ENCODE results near the gene NSUN2.

DNA sequence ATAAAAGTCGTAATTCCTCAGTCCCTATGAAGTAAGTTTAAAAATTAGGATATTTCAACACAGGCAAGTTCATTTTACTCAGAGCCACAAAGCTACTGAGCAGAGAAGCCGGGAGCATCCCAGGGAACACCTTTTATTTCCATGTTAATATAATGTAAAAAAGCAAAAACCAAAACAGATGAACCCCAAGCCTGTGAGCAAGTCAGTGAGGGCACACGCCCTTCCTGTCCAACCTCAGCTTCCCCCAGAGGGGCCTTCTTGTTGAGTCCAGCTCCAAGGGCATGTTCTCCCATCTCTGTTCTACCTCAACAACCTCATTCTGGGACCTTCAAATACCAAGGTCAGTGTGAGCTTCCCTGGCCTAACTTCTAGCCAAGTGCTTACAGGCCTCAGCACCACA lies 24.8 kb downstream of the NSUN2 start:
- TF ChIP-seq, protein P1, sequence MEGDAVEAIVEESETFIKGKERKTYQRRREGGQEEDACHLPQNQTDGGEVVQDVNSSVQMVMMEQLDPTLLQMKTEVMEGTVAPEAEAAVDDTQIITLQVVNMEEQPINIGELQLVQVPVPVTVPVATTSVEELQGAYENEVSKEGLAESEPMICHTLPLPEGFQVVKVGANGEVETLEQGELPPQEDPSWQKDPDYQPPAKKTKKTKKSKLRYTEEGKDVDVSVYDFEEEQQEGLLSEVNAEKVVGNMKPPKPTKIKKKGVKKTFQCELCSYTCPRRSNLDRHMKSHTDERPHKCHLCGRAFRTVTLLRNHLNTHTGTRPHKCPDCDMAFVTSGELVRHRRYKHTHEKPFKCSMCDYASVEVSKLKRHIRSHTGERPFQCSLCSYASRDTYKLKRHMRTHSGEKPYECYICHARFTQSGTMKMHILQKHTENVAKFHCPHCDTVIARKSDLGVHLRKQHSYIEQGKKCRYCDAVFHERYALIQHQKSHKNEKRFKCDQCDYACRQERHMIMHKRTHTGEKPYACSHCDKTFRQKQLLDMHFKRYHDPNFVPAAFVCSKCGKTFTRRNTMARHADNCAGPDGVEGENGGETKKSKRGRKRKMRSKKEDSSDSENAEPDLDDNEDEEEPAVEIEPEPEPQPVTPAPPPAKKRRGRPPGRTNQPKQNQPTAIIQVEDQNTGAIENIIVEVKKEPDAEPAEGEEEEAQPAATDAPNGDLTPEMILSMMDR (IDR thresholded peaks at IDR 0.05): no peak
- TF ChIP-seq POLR2A (IDR thresholded peaks at IDR 0.05): no peak
